ENCODE data around the gene CGB1.

The CGB1 gene

DNA sequence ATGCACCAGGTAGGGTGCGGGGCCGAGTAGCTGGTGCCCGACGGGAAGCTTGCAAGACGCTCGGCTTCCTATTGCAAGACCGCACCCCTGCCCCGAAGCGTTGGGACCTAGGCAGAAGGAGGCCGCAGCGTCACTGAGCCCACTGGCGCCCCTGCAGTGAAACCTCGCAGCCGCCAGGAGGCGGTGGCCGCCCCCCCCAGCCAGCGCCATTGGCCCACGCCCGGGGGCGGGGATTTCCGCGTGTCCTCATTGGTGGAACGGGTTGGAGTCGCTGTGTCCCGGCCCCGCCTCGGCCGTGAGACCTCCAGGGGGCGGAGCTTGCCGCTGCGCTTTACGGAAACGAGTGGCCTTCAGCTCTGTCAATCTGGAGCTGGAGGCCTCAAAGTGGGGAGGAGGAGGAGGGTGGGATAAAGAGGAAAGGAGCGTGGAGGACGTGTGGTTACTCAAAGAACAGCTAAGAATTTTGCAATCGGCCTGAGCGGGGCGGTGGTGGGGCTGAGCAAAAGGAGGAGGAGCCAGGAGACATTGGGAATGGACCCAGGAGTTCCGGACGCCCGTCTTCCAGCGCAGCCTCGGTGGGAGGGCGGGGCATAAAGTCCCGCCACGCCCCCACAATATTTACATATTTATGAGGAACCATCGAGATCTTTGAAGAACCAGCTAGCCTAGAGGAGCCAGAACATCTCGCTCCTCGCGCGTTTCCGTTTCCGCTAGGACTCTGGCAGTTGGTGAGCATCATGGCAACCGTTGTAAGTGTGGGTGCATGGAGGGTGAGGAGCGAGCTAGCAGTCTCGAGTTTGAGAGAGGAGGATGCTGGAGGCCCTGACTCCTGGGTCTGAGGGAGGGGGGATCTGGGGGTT lies 43.3 kb downstream of the CGB1 start, which contains the start of the genes GYS1 and RUVBL2:
Gene GYS1 (minus strand): TSS at position 135 of the 860 bp plus-strand sequence. CDS start 197 bp downstream, outside the sequence.
Gene RUVBL2 (plus strand): TSS at position 713 of the 860 bp plus-strand sequence. CDS start 25 bp downstream, at position 738.
- DNase-seq: peak; percentile 98 to 100 (median 99)

DNA sequence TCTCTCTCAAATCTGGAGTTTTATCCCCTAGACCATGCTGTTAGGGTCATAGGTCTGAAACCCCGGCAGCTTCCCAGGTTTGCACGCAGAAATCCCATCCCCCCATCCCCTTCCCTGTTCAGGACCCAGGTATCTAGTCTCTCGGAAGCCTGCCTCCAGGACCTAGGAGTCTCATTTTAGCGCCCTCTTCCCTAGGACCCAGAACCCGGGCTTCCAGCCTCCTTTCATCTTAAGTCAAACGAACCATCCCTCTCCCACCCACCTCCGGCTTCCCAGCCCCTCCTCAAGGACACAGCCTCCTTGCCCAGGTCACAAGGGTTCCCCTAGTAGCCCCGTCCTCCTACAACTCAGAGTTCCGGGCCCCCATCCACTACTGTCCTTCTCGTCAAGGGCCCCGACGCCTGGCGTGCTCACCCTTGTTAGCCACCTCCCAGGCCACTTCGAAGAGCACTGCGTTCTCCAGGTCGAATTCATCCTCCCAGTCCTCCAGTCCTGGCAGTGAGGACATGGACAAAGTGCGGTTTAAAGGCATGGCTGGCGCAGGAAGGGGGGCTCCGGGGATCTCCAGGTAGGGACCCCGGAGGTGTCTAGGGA lies 44.0 kb downstream of the CGB1 start:
- peak in 1 of 3 experiments; percentile 50 for DNase-seq

GRCh38 chr19:48991873-48992580 lies 44.7 kb downstream of the CGB1 start:
- DNase-seq: no peak

DNA sequence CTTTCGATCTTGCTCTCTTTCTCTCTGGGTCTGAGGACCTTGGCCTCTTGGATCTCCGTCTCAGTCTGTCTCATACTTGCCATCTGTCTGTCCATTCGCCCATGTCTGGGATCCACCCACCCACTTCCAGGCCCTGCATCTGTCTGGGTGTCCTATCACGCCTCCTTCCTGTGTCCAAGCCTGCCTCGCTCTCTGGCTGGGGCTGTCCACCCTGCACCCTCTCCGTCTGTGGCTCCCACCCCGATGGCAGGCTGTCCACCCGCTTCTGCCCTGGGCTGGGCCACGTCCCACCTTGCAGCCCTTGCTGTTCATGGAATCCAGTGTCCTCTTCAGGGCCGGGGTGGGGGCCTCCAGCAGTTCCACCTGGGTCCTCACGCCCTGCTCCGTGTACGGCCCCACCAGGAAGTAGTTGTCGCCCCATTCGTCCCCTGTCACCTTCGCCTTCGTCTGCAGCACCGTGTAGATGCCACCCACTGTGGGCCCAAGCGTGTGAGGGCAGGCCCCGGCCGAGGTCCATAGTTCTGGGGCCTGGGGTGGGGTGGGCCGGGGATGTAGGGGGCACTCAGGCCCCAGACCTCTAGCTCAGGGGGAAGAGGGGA lies 45.6 kb downstream of the CGB1 start:
- no peak for DNase-seq

GRCh38 chr19:48990400-48990799 lies 46.3 kb downstream of the CGB1 start:
- DNase-seq: no peak

DNA sequence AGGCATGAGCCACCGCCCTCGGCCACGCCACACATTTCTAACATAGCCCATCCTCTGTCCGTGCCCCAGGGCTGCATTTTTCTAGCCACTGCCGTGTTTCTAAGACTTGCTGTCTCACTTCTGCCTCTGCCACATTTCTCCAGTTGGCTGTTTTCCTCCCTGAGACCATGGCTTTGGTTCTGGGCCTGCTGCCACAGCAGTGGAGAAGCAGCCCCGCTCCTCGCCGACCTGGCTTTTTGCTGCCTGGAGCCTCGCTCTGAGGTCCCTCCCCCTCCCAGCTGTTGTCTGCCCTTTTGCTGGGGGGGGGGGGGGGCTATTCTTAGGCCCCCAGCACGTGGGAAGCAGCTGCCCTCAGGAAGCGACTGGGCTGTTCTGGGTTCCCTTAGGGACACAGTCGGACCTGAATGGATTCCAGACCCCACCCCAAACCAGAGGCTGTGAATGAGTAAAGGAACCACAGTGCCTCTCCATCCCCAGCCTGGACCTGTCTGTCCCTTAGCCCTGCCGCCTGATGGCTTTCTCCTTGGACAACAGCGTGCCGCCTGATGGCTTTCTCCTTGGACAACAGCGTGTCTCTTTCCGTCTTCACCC lies 46.9 kb downstream of the CGB1 start:
- DNase-seq: no peak

DNA sequence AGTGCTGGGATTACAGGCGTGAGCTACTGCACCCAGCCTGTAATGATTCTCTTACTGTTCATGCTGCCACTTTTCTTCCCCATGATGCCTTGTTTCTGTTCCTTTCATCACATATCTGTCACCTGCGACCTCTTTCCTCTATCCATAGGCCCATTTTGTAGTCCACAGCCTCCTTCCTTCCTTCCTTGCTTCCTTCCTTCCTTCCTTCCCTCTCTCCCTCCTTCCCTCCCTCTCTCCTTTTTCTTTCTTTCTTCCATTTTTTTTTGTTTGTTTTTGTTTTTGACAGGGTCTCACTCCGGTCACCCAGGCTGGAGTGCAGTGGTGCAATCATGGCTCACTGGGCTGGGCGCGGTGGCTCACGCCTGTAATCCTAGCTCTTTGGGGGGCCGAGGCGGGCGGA lies 47.8 kb downstream of the CGB1 start:
- DNase-seq: no peak

- DNase-seq: no peak
Observed at GRCh38 chr19:48988286-48988685, 48.4 kb downstream of the CGB1 start.

DNA sequence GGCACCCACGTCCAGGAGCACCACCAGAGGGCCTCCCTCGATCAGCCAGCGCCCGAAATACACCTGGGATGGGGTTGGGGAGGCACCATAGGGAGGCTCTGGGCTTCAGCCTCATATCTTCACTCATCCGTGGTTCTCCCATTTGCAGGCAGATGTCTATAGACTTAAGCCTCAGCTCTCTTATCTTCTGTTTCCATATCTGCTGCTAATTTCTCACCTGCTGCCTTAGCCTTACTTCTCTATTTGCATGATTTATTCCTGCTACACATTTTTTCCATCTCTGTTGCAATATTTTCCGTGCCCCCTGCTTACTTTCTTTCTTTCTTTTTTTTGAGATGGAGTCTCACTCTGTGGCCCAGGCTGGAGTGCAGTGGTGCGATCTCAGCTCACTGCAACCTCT lies 49.4 kb downstream of the CGB1 start:
- no peak for DNase-seq

GRCh38 chr19:48986211-48986610 lies 50.5 kb downstream of the CGB1 start:
- no peak for DNase-seq

GRCh38 chr19:48985711-48986110 lies 51.0 kb downstream of the CGB1 start:
- DNase-seq: no peak
